Stomach smooth muscle (tissue), 2 donors: ENCODE measurements around the gene NCKAP5L.

Source experiments
- H3K27ac ChIP-seq: one replicate; pipeline ENCODE4 v1.7.0; 2013; ENCODE audit warnings: mild to moderate bottlenecking, low read length, inconsistent platforms
- H3K27me3 ChIP-seq, 2 donors: one replicate each; pipeline ENCODE4 v1.7.0; 2013; ENCODE audit warnings: low read length in 2 of 2; ENCODE audit not compliant: insufficient read depth in 2 of 2, control insufficient read depth in 1 of 2
- H3K36me3 ChIP-seq, 2 donors: one replicate each; pipeline ENCODE4 v1.7.0; 2013; ENCODE audit warnings: low read length in 2 of 2; ENCODE audit not compliant: control insufficient read depth in 2 of 2, insufficient read depth in 2 of 2
- H3K4me1 ChIP-seq: one replicate; pipeline ENCODE4 v1.7.0; 2013; ENCODE audit warnings: low read length; ENCODE audit not compliant: control insufficient read depth, insufficient read depth
- H3K4me3 ChIP-seq, 2 donors: one replicate each; pipeline ENCODE4 v1.7.0; 2013; ENCODE audit warnings: low read length in 2 of 2
- H3K9ac ChIP-seq, 2 donors: one replicate each; pipeline ENCODE4 v1.7.0; 2013; ENCODE audit warnings: low read length in 2 of 2, mild to moderate bottlenecking in 1 of 2
- H3K9me3 ChIP-seq, 2 donors: one replicate each; pipeline ENCODE4 v1.7.0; 2013; ENCODE audit warnings: low read length in 2 of 2; ENCODE audit not compliant: control insufficient read depth in 2 of 2
- donor health status: healthy.
- donor health status: Pancreatic carcinoma.

Gene NCKAP5L

DNA sequence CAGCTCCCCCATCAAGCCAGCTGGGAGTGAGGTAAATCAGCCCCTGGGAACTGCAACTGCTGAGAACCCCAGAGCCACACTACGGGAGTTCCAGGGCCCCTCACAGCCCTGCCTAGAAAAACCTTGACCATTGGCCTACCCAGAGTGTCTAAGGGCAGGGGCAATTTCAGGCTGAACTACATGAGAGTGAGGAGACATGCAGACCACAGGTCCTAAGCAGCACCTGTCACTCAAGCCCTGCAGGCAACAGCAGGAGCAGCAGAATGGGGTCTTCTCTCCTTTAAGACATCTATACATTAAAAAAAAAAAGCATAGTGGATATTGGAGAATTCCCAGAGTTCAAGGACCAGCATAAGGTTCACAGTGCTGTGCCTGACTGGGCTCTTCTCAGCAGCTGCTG is 4.9 kb downstream of the NCKAP5L start:
- Histone ChIP-seq H3K9me3 (no peaks in the 10 kb centered on the region), H3K36me3 (peaks cover 3 to 4% of the 10 kb centered on the region in 2 donors), H3K27me3 (no peaks in the 10 kb centered on the region), H3K9ac (no peak overlapping the region), H3K27ac (no peak overlapping the region), H3K4me1 (peaks cover 39% of the 10 kb centered on the region), H3K4me3 (no peak overlapping the region)

DNA sequence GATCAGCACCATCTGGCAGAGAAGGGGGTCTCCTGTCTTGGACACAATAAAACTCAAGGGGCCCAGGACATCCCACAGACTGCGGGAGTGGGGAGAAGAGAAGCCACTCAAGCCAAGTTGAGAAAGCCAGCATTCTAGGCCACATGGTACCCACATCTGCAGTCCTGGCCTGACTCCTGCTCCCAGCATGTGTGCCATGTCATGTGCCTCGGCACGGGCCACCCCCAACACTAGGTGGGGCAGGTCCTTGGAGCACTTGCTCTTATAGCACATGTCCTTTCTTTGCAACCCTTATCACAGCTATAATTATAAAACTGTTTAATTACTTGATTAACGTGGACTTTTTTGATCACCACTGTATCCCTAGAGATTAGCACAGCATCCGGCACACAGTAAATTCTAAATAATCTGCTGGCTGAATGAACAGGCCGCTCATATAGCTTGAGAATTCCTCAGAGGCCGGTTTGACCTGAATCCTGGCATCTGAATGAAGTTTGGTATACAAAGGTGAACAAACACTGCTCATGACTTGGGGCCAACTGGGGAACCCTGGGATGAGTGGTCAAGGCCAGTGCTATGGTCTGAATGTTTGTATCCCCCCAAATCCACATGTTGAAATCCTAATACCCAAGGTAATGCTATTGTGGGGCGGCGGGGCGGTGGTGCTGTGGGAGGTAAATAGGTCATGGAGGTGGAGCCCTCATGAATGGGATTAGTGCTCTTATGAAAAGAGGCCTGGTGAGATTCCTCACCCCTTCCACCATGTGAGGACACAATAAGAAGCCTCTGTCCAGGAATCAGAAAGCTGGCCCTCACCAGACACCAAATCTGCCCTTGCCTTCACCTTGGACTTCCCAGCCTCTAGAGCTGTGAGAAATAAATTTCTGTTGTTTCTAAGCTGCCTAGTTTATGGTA is 6.6 kb downstream of the NCKAP5L start:
- Histone ChIP-seq H3K4me1 (peaks cover 33% of the 10 kb centered on the region), H3K27ac (no peak overlapping the region), H3K27me3 (no peaks in the 10 kb centered on the region), H3K4me3 (no peak overlapping the region), H3K9me3 (no peaks in the 10 kb centered on the region), H3K9ac (no peak overlapping the region), H3K36me3 (peaks cover 3 to 4% of the 10 kb centered on the region in 2 donors)

DNA sequence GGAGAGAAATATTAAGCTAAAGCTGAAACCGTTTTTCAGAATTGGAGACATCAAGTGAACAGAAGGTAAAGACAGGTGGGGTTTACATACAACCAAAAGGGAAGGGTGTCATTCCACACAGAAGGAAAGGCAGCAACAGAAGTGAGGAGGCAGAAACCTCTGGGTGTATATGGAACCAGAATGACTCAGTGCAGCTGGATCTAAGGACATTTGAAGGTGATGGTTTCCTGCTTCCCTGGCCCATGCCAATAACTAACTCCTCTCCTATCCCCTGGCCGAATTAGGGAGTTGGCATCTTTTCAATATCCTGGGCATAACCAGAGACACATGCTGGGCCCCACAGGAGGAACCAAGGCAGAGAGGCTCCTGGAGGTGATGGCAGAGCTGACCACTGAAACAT is 8.4 kb downstream of the NCKAP5L start:
- no peak overlapping the region for H3K27ac ChIP-seq
- no peaks in the 10 kb centered on the region for H3K27me3 ChIP-seq
- H3K4me3 ChIP-seq: no peak overlapping the region
- peaks cover 6 to 8% of the 10 kb centered on the region in 2 donors for H3K36me3 ChIP-seq
- no peaks in the 10 kb centered on the region for H3K9me3 ChIP-seq
- peaks cover 14% of the 10 kb centered on the region for H3K4me1 ChIP-seq
- no peak overlapping the region for H3K9ac ChIP-seq

DNA sequence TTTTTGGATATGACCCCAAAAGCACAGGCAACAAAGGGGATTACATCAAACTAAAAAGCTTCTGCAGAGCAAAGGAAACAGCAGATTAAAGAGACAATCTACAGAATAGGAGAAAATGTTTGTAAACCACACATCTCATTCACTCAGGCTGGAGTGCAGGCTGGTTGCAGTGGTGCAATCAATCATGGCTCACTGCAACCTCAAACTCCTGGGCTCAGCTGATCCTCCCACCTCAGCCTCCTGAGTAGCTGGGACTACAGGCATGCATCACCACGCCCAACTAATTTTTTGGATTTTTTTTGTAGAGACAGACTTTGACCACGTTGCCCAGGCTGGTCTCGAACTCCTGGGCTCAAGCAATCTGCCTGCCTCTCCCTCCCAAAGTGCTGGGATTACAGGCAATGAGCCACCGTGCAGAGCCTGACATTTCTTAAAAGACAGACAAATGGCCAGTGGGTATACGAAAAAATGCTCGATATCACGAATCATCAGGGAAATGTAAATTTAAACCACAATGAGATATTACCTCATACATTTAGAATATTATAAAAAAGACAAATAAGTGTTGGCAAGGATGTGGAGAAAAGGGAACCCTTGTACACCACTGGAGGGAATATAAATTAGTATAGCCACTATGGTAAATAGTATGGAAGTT is 9.8 kb downstream of the NCKAP5L start:
- H3K4me3 ChIP-seq: no peak overlapping the region
- H3K9me3 ChIP-seq: no peaks in the 10 kb centered on the region
- no peak overlapping the region for H3K27ac ChIP-seq
- peaks cover 6 to 8% of the 10 kb centered on the region in 2 donors for H3K36me3 ChIP-seq
- peaks cover 6% of the 10 kb centered on the region for H3K4me1 ChIP-seq
- no peaks in the 10 kb centered on the region for H3K27me3 ChIP-seq
- no peak overlapping the region for H3K9ac ChIP-seq

DNA sequence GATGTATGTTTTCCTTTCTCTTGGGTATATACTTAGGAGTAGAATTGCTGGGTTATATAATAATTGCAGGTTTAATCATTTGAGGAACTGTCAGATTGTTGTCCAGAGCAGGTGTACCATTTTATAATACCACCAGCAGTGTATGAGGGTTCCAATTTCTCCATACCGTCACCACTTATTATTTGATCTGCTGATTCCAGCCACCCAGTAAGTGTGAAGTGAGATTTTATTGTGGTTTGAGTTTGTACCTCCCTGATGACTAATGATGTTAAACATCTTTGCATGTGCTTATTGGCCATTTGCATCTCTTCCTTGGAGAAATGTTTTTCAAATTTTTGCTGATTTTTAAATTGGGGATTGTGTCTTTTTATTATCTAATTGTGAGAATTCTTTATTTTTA is 15.1 kb downstream of the NCKAP5L start:
- H3K27me3 ChIP-seq: no peaks in the 10 kb centered on the region
- no peak overlapping the region for H3K4me3 ChIP-seq
- H3K27ac ChIP-seq: no peak overlapping the region
- no peaks in the 10 kb centered on the region for H3K9me3 ChIP-seq
- no peak overlapping the region for H3K9ac ChIP-seq
- H3K4me1 ChIP-seq: peaks cover 15% of the 10 kb centered on the region
- H3K36me3 ChIP-seq: peaks cover 3 to 5% of the 10 kb centered on the region in 2 donors

DNA sequence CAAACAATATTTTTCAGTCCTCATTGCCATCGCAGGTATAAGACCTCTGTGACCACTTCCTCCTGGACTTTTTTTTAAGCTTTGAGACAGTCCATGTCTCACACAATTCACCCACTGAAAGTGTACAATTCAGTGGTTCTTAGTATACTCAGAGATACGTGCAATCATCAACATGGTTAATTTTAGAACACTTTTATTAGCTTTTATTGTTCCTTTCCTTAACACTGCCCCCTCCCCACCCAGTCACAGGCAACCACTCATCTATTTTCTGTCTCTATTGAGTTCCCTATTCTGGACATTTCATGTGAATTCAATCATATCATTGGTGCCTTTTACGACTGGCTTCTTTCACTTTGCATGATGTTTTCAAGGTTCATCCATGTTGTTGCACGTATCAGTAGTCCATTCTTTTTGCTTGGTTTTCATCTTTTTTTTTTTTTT is 16.2 kb downstream of the NCKAP5L start:
- H3K4me3 ChIP-seq: no peak overlapping the region
- no peak overlapping the region for H3K9ac ChIP-seq
- no peaks in the 10 kb centered on the region for H3K27me3 ChIP-seq
- H3K4me1 ChIP-seq: peaks cover 19% of the 10 kb centered on the region
- H3K9me3 ChIP-seq: no peaks in the 10 kb centered on the region
- no peak overlapping the region for H3K27ac ChIP-seq
- H3K36me3 ChIP-seq: peaks cover 3 to 5% of the 10 kb centered on the region in 2 donors

DNA sequence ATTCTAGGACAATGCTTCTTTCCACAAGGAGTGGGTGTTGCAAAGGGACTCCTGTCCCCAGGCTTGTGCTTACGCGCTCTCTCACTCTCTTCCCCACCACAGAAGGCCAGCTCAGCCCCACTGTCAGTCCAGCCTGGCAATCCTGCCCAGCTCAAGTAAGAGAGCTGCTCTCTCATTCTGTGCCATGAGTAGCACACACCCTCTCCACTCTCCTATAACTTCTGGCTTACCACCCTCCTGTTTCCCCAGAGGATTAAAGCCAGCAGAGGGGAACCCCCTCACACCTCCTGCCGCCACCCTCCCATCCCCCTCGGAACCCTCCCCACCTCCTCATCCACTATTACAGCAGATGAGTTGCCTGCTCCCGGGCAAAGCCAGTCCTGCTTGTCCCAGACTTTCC is 17.1 kb downstream of the NCKAP5L start:
- Histone ChIP-seq H3K36me3 (peaks cover 4 to 5% of the 10 kb centered on the region in 2 donors), H3K27ac (no peak overlapping the region), H3K27me3 (no peaks in the 10 kb centered on the region), H3K9ac (no peak overlapping the region), H3K4me1 (peaks cover 19% of the 10 kb centered on the region), H3K9me3 (no peaks in the 10 kb centered on the region), H3K4me3 (no peak overlapping the region)

DNA sequence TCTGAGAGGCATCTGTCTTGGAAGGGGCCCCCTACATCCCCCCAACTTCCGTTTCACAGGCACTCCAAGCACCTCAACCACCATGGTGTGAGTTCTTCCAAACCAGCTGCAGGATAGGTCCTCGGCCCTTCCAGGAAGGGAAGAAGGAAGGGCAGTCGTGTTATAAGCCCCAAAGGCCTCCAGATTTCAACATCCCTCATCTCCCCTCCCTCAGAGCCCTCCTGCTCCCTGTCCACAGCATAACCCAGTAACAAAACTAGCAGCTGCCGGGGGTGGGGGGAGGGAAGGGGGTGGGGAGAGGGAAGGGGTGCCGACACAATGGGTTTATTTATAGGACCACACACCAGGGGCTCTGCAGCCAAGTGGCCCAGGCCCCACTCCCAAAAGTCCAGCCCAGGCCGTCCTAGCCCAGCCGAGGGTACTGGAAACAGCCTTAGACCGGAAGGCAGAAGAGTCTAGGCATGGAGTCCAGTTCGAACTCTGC is 18.3 kb downstream of the NCKAP5L start:
- no peak overlapping the region for H3K4me3 ChIP-seq

DNA sequence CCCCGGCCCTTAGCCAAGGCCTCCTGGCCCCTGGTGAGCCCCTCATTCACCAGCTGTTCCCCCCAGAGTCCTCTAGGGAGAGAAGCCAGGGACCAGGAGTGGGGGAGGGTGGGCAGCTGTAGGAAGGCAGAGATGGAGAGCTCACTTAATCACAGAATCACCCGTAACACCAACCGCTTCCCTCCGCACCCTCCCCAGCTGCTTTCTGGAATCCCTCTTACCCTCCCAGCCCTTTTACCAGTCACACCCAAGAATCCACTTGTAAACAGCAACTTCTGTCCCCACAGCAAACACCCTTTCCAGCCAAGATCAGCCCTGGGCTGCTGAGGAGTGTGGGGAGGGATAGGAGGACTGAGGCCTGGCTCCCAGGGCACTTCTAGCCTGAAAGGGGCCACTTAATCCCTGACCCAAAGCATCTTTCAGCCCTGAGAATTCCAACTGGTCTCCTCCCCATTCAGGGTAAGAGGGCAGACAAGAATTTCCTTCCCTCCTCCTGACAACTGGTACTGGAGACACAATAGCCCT is 18.8 kb downstream of the NCKAP5L start:
- peaks cover 6 to 14% of the 10 kb centered on the region in 2 donors for H3K36me3 ChIP-seq
- H3K9ac ChIP-seq: peak overlapping the region; percentile 13 to 37
- H3K4me3 ChIP-seq: peak overlapping the region in 1 of 2 donors; percentile 49
- no peaks in the 10 kb centered on the region for H3K27me3 ChIP-seq
- H3K9me3 ChIP-seq: no peaks in the 10 kb centered on the region
- H3K27ac ChIP-seq: peak overlapping the region; percentile 41
- H3K4me1 ChIP-seq: peaks cover 19% of the 10 kb centered on the region

More for the DNA sequence above, 18.3 kb downstream of the NCKAP5L start:
- Histone ChIP-seq H3K9me3 (no peaks in the 10 kb centered on the region), H3K36me3 (peaks cover 4 to 9% of the 10 kb centered on the region in 2 donors), H3K4me1 (peaks cover 19% of the 10 kb centered on the region), H3K27ac (peak overlapping the region; percentile 41), H3K27me3 (no peaks in the 10 kb centered on the region), H3K9ac (peak overlapping the region; percentile 13 to 37)

DNA sequence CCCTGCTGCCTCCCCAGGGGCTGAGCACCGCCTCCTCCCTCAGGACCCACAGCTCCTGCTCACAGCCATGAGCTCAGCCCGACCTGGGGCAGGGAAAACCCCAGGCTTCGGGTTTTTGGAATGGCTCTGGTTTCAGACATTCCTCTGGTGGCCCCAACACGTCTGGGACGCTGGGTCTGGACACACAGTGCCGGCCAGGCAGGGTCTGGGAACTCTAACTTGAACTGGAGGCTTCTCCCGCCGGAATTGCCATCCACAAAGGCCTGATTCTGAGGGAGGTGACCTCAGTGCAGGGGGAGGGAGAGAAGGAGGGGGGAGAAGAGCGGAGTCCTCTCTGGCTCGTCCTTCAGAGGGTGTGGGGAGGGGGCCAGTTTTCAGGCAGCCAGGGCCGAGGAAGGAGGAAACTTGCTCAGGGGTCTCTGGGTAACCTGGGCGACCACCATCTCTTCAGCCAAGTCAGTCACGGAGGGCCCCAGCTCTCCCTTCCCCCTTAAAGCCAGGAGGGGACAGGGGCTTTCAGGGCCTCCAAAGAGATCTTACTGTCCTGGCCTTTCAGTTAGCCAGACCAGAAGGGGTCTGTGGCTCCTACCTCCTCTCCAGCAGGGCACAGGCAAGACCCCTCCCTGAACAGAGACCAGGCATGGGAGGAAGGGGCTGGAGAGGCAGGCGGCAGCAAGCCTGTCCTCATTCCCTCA is 19.4 kb downstream of the NCKAP5L start:
- Histone ChIP-seq H3K4me1 (peaks cover 19% of the 10 kb centered on the region), H3K4me3 (peak overlapping the region in 1 of 2 donors; percentile 49)

More for the DNA sequence above, 19.4 kb downstream of the NCKAP5L start:
- Histone ChIP-seq H3K27ac (peak overlapping the region; percentile 41), H3K9me3 (no peaks in the 10 kb centered on the region), H3K9ac (peak overlapping the region in 1 of 2 donors; percentile 36), H3K36me3 (peaks cover 7 to 17% of the 10 kb centered on the region in 2 donors), H3K27me3 (no peaks in the 10 kb centered on the region)
